ENCODE results near the gene RBP4. TPM values are rescaled to one million over a fixed set of nuclear protein-coding genes. Genes with fewer than 3 reads are reported as not detected.

RBP4 gene
- total RNA-seq, result 2.0 TPM
- 1 to 10 TPM in 4 of 8 donors, under 1 TPM in 4; 0.42 to 6.4 (median 1.9) TPM for polyA plus RNA-seq (ENCODE audit: insufficient read depth in 1 of 8, insufficient read length in 8 of 8, low replicate concordance in 1 of 8)
- long read RNA-seq, donor 1, result 0 reads
- long read RNA-seq, donor 2, result 0 reads
- long read RNA-seq, donor 3, transcript RBP4-201 (6 exons, 1,068 nt), result major isoform, 5 of 5 reads
- long read RNA-seq, donor 3, partial matches to known transcripts, result 0 of 5 reads
- long read RNA-seq, donor 3, other reads (novel, unspliced or antisense), result 0 of 5 reads
- long read RNA-seq, donor 4, result 0 reads
- long read RNA-seq, donor 5, partial matches to known transcripts, result 0 of 2 reads
- long read RNA-seq, donor 5, other reads (novel, unspliced or antisense), result 0 of 2 reads
- long read RNA-seq, donor 6, transcript RBP4-201 (6 exons, 1,068 nt), result major isoform, 6 of 6 reads
- long read RNA-seq, donor 6, partial matches to known transcripts, result 0 of 6 reads
- long read RNA-seq, donor 6, other reads (novel, unspliced or antisense), result 0 of 6 reads
- long read RNA-seq, donor 7, partial matches to known transcripts, result 0 of 2 reads
- long read RNA-seq, donor 7, other reads (novel, unspliced or antisense), result 0 of 2 reads
- long read RNA-seq, donor 8, result 0 reads
- long read RNA-seq, donor 9, partial matches to known transcripts, result 0 of 3 reads
- long read RNA-seq, donor 9, other reads (novel, unspliced or antisense), result 0 of 3 reads
- long read RNA-seq, donor 10, partial matches to known transcripts, result 0 of 1 reads
- long read RNA-seq, donor 10, other reads (novel, unspliced or antisense), result 0 of 1 reads
- long read RNA-seq, donor 11, transcript RBP4-201 (6 exons, 1,068 nt), result major isoform, 6 of 7 reads
- long read RNA-seq, donor 11, partial matches to known transcripts, result 0 of 7 reads
- long read RNA-seq, donor 11, other reads (novel, unspliced or antisense), result 0 of 7 reads

DNA sequence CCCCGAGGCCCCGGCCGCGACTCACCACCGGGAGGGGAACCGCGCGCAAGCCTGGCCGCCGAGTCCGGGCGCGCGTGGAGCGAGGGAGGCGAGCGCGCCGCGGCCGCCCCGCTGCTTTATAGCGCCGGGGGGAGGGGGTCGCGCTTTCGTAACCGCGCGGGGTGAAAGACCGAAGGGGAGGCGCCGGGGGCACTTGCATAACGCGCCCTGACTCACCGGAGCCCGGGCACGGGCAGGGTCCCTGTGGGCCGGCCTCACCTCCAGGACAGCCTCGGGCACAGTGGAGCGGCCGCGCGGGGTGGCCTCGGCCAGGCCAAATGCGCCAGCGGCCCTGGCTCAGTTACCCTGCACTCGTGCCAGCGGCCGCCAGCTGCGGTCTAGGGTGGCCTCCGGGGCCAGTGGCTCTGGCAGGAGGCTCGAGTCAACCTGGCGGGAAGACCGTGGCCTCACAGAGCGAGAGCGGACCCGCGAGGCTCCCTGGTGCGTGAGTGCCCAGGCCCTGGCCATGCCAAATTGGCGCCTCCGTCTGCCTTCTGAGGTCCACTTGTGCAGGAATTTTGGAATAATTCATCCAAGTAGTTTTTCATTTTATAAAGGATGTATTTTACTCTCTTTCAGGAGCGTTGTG lies at the start of gene RBP4:
RBP4 (minus strand) TSS at position 90 of the 628 bp plus-strand sequence. CDS start 207 bp downstream, outside the sequence.
- H3K27me3 ChIP-seq (ENCODE audit: control insufficient read depth, insufficient read depth, low read length), result peaks cover 32% of the 10 kb centered on the region
- peaks cover 8% of the 10 kb centered on the region for H3K4me1 ChIP-seq (ENCODE audit: control insufficient read depth, insufficient read depth, low read length)
- no peak within 1 kb of the TSS for H3K27ac ChIP-seq (ENCODE audit: low read length)
- peak; percentile 13 for DNase-seq
- under 1% methylated on average over 57 of the region's 63 CpGs for WGBS (ENCODE audit: insufficient coverage)
- H3K36me3 ChIP-seq (ENCODE audit: control insufficient read depth, insufficient read depth, low read length), result no peaks in the 10 kb centered on the region
- H3K9me3 ChIP-seq (replicated peaks; ENCODE audit: control insufficient read depth, low read depth, low read length), result no peaks in the 10 kb centered on the region
- peak within 1 kb of the TSS; percentile 28 for H3K4me3 ChIP-seq (ENCODE audit: low read length)

DNA sequence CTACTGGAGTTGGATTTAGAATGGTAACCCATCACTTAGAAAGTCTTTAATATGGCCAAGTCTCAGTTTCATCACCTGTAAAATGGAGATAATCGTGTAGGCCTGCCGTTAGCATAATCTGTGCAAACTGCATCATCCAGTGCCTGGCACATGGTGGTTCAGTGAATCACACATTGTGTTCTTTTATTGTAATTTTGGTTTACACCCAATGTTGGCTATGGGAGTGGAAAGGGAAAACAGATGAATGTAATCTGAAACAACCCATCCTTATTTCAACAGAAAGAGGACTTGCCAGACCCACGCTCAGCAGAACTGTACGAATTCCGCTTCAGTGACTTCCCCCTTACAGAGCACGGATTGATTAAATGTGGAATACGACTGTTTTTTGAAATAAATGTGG lies 38.8 kb upstream of the RBP4 start:
- Histone ChIP-seq H3K4me3 (ENCODE audit: low read length) (no peak overlapping the region), H3K36me3 (ENCODE audit: control insufficient read depth, insufficient read depth, low read length) (no peaks in the 10 kb centered on the region), H3K27me3 (ENCODE audit: control insufficient read depth, insufficient read depth, low read length) (no peaks in the 10 kb centered on the region), H3K9me3 (replicated peaks; ENCODE audit: control insufficient read depth, low read depth, low read length) (no peaks in the 10 kb centered on the region), H3K27ac (ENCODE audit: low read length) (no peak overlapping the region), H3K4me1 (ENCODE audit: control insufficient read depth, insufficient read depth, low read length) (no peaks in the 10 kb centered on the region)
- WGBS (ENCODE audit: insufficient coverage), result 92% methylated on average over 2 of the region's 7 CpGs
- DNase-seq, result no peak

DNA sequence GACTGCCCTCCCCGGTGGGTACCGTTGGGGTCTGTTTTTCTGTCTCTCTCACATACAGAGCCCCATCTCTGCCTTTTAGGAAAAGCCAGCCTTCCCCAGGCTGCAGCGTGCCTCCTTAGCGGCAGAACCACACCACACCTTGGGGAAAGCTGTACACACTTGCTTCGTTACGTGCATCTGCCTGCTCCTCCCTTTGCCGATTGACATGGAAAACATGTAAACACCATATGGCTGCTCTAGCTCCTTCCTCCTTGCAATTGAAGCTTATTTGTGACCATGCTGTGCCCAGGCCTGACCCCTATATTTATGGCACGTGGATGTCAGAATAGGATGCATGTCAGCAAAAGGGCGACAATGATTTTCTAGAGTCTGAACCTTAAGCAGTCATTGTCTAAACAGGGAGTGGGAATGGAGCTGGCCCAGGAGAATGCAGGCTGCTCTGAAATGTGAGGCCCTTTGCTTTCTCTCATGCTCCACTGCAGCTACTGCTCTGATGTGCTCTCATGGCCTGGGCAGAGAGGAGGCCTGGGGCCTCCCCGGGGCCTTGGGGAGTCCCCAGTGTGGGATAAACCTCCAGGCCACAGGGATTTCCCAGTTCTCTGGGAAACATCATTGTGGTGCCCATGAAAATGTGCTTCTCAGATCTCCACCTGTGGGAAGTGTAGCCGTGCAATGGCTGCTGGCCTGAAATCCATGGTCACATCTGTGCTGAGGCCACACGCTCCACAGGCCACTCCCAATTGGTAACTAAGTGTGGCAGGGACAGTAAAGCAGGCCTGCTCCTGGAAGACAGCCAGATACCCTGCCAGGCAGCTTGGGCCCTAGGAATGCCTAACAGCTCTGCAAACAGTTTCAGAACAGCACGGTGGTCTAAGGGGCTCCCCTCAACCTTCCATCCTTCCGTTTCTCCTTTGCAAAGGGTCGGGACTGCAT lies 29.9 kb upstream of the RBP4 start:
- Histone ChIP-seq H3K4me1 (ENCODE audit: control insufficient read depth, insufficient read depth, low read length) (no peaks in the 10 kb centered on the region), H3K27ac (ENCODE audit: low read length) (no peak overlapping the region), H3K4me3 (ENCODE audit: low read length) (no peak overlapping the region), H3K27me3 (ENCODE audit: control insufficient read depth, insufficient read depth, low read length) (no peaks in the 10 kb centered on the region), H3K36me3 (ENCODE audit: control insufficient read depth, insufficient read depth, low read length) (no peaks in the 10 kb centered on the region), H3K9me3 (replicated peaks; ENCODE audit: control insufficient read depth, low read depth, low read length) (no peaks in the 10 kb centered on the region)
- DNase-seq, result peak; percentile 16
- WGBS (ENCODE audit: insufficient coverage), result 65% methylated on average over 15 of the region's 15 CpGs

DNA sequence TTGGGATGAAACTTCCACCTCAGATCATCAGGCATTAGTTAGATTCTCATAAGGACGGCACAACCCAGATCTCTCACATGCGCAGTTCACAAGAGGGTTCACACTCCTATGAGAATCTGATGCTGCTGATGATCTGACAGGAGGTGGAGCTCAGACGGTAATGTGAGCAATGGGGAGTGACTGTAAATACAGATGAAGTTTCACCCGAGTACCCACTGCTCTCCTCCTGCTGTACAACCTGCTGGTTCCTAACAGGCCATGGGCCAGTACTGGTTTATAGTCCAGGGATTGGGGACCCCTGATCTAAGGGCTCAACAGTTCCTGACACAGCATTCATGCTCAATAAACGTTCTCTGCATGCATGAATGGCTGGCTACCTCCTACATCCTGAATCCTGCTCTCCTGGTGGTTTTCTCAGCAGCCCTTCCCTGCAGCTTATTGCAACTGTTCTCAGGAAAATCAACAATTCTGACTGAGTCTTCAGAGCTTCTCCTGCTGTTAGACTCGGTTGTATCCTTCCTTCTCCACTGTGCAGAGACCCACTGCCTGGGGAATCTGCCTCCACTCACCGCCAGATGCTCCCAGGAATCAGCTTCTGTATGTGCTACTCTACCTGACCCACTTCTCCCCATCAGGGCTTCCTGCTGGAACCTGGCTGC lies 28.7 kb upstream of the RBP4 start:
- H3K27ac ChIP-seq (ENCODE audit: low read length), result no peak overlapping the region
- H3K36me3 ChIP-seq (ENCODE audit: control insufficient read depth, insufficient read depth, low read length), result no peaks in the 10 kb centered on the region
- no peaks in the 10 kb centered on the region for H3K9me3 ChIP-seq (replicated peaks; ENCODE audit: control insufficient read depth, low read depth, low read length)
- H3K4me1 ChIP-seq (ENCODE audit: control insufficient read depth, insufficient read depth, low read length), result no peaks in the 10 kb centered on the region
- no peak for DNase-seq
- no peaks in the 10 kb centered on the region for H3K27me3 ChIP-seq (ENCODE audit: control insufficient read depth, insufficient read depth, low read length)
- 45% methylated on average over 5 of the region's 7 CpGs for WGBS (ENCODE audit: insufficient coverage)
- no peak overlapping the region for H3K4me3 ChIP-seq (ENCODE audit: low read length)

DNA sequence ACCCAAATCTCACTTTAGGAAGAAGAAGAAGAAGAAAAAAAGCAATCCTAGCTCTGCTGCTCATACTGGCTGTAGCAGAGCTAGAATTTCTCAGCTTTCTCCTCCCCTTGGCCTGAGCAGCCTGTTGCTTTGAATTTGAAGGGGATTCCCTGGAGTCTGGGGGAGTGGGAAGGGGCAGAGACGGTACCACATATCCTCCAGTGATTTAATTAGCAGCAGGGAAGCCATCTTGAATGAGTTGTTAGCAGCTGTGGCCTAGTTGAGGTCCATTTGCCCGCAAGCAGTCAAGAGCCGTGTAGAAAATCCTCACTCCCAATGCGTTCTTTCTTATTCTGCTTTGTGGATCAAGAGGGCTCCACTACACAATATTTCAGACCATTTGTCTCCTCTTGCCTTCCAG lies 27.8 kb upstream of the RBP4 start:
- H3K9me3 ChIP-seq (replicated peaks; ENCODE audit: control insufficient read depth, low read depth, low read length), result no peaks in the 10 kb centered on the region
- no peak overlapping the region for H3K4me3 ChIP-seq (ENCODE audit: low read length)
- H3K36me3 ChIP-seq (ENCODE audit: control insufficient read depth, insufficient read depth, low read length), result no peaks in the 10 kb centered on the region
- no peaks in the 10 kb centered on the region for H3K4me1 ChIP-seq (ENCODE audit: control insufficient read depth, insufficient read depth, low read length)
- H3K27me3 ChIP-seq (ENCODE audit: control insufficient read depth, insufficient read depth, low read length), result no peaks in the 10 kb centered on the region
- WGBS (ENCODE audit: insufficient coverage), result 37% methylated on average over 2 of the region's 4 CpGs
- no peak for DNase-seq
- no peak overlapping the region for H3K27ac ChIP-seq (ENCODE audit: low read length)

DNA sequence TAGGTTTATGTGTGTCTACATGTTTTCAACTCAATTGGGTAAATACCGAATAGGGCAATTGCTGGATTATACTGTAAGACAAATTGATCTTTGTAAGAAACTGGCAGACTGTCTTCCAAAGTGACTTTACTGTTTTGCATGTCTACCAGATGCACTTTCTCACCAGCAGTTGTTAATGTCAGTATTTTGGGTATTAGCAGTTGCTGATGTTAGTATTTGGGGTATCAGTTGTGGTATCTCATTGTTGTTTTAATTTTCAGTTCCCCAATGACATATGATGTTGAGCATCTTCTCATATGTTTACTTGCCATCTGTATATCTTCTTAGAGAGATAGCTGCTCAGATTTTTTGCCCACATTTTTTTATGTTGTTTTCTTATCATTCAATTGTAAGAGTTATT lies 21.9 kb upstream of the RBP4 start:
- Histone ChIP-seq H3K4me3 (ENCODE audit: low read length) (no peak overlapping the region), H3K9me3 (replicated peaks; ENCODE audit: control insufficient read depth, low read depth, low read length) (no peaks in the 10 kb centered on the region), H3K36me3 (ENCODE audit: control insufficient read depth, insufficient read depth, low read length) (no peaks in the 10 kb centered on the region), H3K4me1 (ENCODE audit: control insufficient read depth, insufficient read depth, low read length) (no peaks in the 10 kb centered on the region), H3K27ac (ENCODE audit: low read length) (no peak overlapping the region), H3K27me3 (ENCODE audit: control insufficient read depth, insufficient read depth, low read length) (no peaks in the 10 kb centered on the region)
- no CpG with 5 or more reads among the region's 1 CpG for WGBS (ENCODE audit: insufficient coverage)
- DNase-seq, result no peak

DNA sequence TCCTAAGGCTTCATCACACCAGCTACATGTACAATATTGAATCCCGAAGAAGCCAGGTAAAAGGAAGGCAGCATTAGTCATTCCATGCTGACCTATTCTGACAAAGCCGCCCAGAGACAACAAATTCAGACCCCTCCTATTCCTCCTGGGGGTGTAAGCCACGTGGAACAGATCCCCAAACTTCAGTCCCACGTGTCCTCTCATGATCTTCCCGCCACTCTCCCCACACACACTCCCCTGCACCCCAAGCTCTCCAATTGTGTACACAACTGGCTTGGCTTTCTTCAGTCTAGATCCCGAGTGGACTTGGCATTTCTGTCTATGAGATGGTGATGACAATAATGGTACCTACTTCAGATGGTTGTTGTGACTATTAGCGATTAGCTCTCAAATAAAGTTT lies 19.9 kb upstream of the RBP4 start:
- H3K4me3 ChIP-seq (ENCODE audit: low read length), result no peak overlapping the region
- H3K4me1 ChIP-seq (ENCODE audit: control insufficient read depth, insufficient read depth, low read length), result no peaks in the 10 kb centered on the region

DNA sequence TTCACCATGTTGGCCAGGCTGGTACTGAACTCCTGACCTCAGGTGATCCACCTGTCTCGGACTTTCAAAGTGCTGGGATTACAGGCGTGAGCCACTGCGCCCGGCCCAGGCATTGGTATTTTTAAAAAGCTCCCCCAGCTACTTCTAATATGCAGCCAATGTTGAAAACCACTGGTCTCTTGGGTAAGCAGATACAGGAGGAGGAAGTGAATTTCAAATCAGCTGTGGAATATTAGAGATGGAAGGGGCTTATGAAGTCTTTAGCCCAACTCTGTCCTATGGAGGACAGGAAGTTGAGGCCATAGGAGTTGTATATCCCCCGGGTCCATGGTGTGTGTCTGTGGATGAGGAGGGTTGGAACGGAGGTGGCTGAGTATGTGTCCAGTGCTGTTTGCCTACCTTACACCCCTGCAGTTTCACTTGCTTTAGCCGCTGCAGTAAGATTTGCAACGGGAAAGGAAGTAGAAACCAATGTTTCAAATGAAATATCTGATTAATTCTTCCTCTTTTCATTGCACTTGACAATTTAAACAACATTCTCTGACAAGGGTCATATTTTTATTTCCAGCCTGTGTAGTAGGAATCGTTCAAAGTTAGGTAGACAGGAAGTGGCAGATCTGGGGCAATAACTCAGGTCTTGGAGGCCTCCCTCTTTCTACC lies 14.7 kb upstream of the RBP4 start:
- Histone ChIP-seq H3K4me3 (ENCODE audit: low read length) (no peak overlapping the region), H3K36me3 (ENCODE audit: control insufficient read depth, insufficient read depth, low read length) (no peaks in the 10 kb centered on the region), H3K27me3 (ENCODE audit: control insufficient read depth, insufficient read depth, low read length) (peaks cover 2% of the 10 kb centered on the region), H3K4me1 (ENCODE audit: control insufficient read depth, insufficient read depth, low read length) (no peaks in the 10 kb centered on the region), H3K9me3 (replicated peaks; ENCODE audit: control insufficient read depth, low read depth, low read length) (no peaks in the 10 kb centered on the region), H3K27ac (ENCODE audit: low read length) (no peak overlapping the region)
- DNase-seq, result no peak
- no CpG with 5 or more reads among the region's 9 CpGs for WGBS (ENCODE audit: insufficient coverage)

More for the DNA sequence above, 19.9 kb upstream of the RBP4 start:
- no peak for DNase-seq
- no peaks in the 10 kb centered on the region for H3K36me3 ChIP-seq (ENCODE audit: control insufficient read depth, insufficient read depth, low read length)
- H3K9me3 ChIP-seq (replicated peaks; ENCODE audit: control insufficient read depth, low read depth, low read length), result no peaks in the 10 kb centered on the region
- 64% methylated on average over 5 of the region's 7 CpGs for WGBS (ENCODE audit: insufficient coverage)
- no peak overlapping the region for H3K27ac ChIP-seq (ENCODE audit: low read length)
- H3K27me3 ChIP-seq (ENCODE audit: control insufficient read depth, insufficient read depth, low read length), result no peaks in the 10 kb centered on the region
